M059J (cell line): ENCODE measurements around the gene TRIM51G. TPM values are rescaled to one million over a fixed set of nuclear protein-coding genes. Genes with fewer than 3 reads are reported as not detected.
"Not testable (repeated sequence)": the region's sequence is repeated elsewhere in the genome, so short reads cannot be mapped to it uniquely, and the experiment has no call there.

ENCODE experiments used
- DNase-seq: peaks from one replicate; pipeline ENCODE4 v3.0.0-alpha.2; 2012; ENCODE audit warnings: low read depth
- total RNA-seq: library from RNA; depleted of rRNA; stranded (reverse); fragments of >200 nt; shearing (Covaris generic); gene quantifications from 2 replicates; pipeline ENCODE4 v1.2.3, GENCODE V29; 2014; rRNA removed

Gene TRIM51G
- total RNA-seq, result not detected in 2 replicates

- DNase-seq, result not testable (repeated sequence)
Observed at GRCh38 chr11:48983785-48984184, at the start of gene TRIM51G. Gene TRIM51G, minus strand, starts transcription at chr11:48983885. Its CDS starts 2,190 bp downstream, at chr11:48981695.

GRCh38 chr11:49028523-49028922 is 44.8 kb upstream of the TRIM51G start, which contains the start of gene TRIM49B:
Gene TRIM49B, plus strand, starts transcription at chr11:49028823. Its CDS starts 2,777 bp downstream, at chr11:49031600.
- not testable (repeated sequence) for DNase-seq

- not testable (repeated sequence) for DNase-seq
Observed at GRCh38 chr11:48968592-48968991, 15.1 kb downstream of the TRIM51G start.

GRCh38 chr11:48955315-48956049 is 28.2 kb downstream of the TRIM51G start:
- not testable (repeated sequence) for DNase-seq

- DNase-seq, result not testable (repeated sequence)
Observed at GRCh38 chr11:48945796-48946195, 37.9 kb downstream of the TRIM51G start.

Other genes with a start within 250 kb of the TRIM51G start
- gene TRIM49B, start 44.9 kb upstream of the TRIM51G start, total RNA-seq, result not detected in 2 replicates
- gene TRIM64C, start 75.2 kb upstream of the TRIM51G start, total RNA-seq, result not detected in 2 replicates
- not detected in 2 replicates for gene FOLH1, start 224.7 kb upstream of the TRIM51G start, total RNA-seq